ENCODE results near the gene OLFM1.

OLFM1 gene

GRCh38 chr9:135073081-135073740, 14.3 kb upstream of the OLFM1 start:
- no peaks in the 10 kb centered on the region for H3K27me3 ChIP-seq (ENCODE audit: control insufficient read depth, insufficient read depth, low read length)
- no peak overlapping the region for H3K9ac ChIP-seq
- no peak for TF ChIP-seq CTCF (IDR thresholded peaks at IDR 0.05)
- H3K4me1 ChIP-seq: no peaks in the 10 kb centered on the region
- no peaks in the 10 kb centered on the region for H3K36me3 ChIP-seq (ENCODE audit: control insufficient read depth, insufficient read depth, low read length)
- H3K4me3 ChIP-seq (ENCODE audit: low read depth, low read length): no peak overlapping the region
- H3K79me2 ChIP-seq: no peaks in the 10 kb centered on the region
- no peaks in the 10 kb centered on the region for H3K9me3 ChIP-seq (ENCODE audit: control insufficient read depth, low read length)
- no peak overlapping the region for H2AFZ ChIP-seq
- H3K27ac ChIP-seq: no peak overlapping the region
- H3K4me2 ChIP-seq (ENCODE audit: low read length): no peak overlapping the region

GRCh38 chr9:135073741-135074305, 13.6 kb upstream of the OLFM1 start:
- Histone ChIP-seq H3K9me3 (ENCODE audit: control insufficient read depth, low read length) (no peaks in the 10 kb centered on the region), H3K4me3 (ENCODE audit: low read depth, low read length) (no peak overlapping the region), H3K9ac (no peak overlapping the region), H3K79me2 (no peaks in the 10 kb centered on the region), H3K36me3 (ENCODE audit: control insufficient read depth, insufficient read depth, low read length) (no peaks in the 10 kb centered on the region), H3K4me1 (no peaks in the 10 kb centered on the region), H3K27ac (no peak overlapping the region), H2AFZ (no peak overlapping the region), H3K27me3 (ENCODE audit: control insufficient read depth, insufficient read depth, low read length) (no peaks in the 10 kb centered on the region), H3K4me2 (ENCODE audit: low read length) (no peak overlapping the region)
- no peak for TF ChIP-seq CTCF (IDR thresholded peaks at IDR 0.05)

GRCh38 chr9:135074354-135075233, 12.9 kb upstream of the OLFM1 start:
- Histone ChIP-seq H3K4me2 (ENCODE audit: low read length) (peak overlapping the region; percentile 63), H3K4me3 (ENCODE audit: low read depth, low read length) (peak overlapping the region; percentile 24), H3K27me3 (ENCODE audit: control insufficient read depth, insufficient read depth, low read length) (no peaks in the 10 kb centered on the region), H2AFZ (peak overlapping the region; percentile 70), H3K9me3 (ENCODE audit: control insufficient read depth, low read length) (no peaks in the 10 kb centered on the region), H3K36me3 (ENCODE audit: control insufficient read depth, insufficient read depth, low read length) (no peaks in the 10 kb centered on the region), H3K79me2 (no peaks in the 10 kb centered on the region), H3K27ac (no peak overlapping the region), H3K9ac (no peak overlapping the region), H3K4me1 (no peaks in the 10 kb centered on the region)
- TF ChIP-seq CTCF (IDR thresholded peaks at IDR 0.05): no peak

- H3K9me3 ChIP-seq (ENCODE audit: control insufficient read depth, low read length): no peaks in the 10 kb centered on the region
- TF ChIP-seq CTCF (IDR thresholded peaks at IDR 0.05): no peak
- H3K36me3 ChIP-seq (ENCODE audit: control insufficient read depth, insufficient read depth, low read length): no peaks in the 10 kb centered on the region
- H3K79me2 ChIP-seq: no peaks in the 10 kb centered on the region
- no peaks in the 10 kb centered on the region for H3K4me1 ChIP-seq
- peak overlapping the region; percentile 24 for H3K4me3 ChIP-seq (ENCODE audit: low read depth, low read length)
- H2AFZ ChIP-seq: peak overlapping the region; percentile 70
- no peaks in the 10 kb centered on the region for H3K27me3 ChIP-seq (ENCODE audit: control insufficient read depth, insufficient read depth, low read length)
- H3K4me2 ChIP-seq (ENCODE audit: low read length): peak overlapping the region; percentile 63
- no peak overlapping the region for H3K27ac ChIP-seq
- no peak overlapping the region for H3K9ac ChIP-seq
Observed at GRCh38 chr9:135075234-135076142, 12.0 kb upstream of the OLFM1 start.
